ENCODE data around the gene PRDX1. TPM values are rescaled to one million over a fixed set of nuclear protein-coding genes. Genes with fewer than 3 reads are reported as not detected.

The PRDX1 gene
- total and polyA plus RNA-seq, 2 of the 8 experiments (the other 6 are each of a cell fraction or from before 2014, with no cell fraction given): 1,165 to 1,418 TPM

GRCh38 chr1:45465277-45465676 is 56.4 kb downstream of the PRDX1 start (continued):
- no peak for TF ChIP-seq EZH2 (IDR thresholded peaks at IDR 0.05; ENCODE audit: low read depth, low read length, severe bottlenecking)
- no peak for TF ChIP-seq POLR2AphosphoS5 (IDR thresholded peaks at IDR 0.05; ENCODE audit: low read depth, low read length)
- no peak for TF ChIP-seq RAD21 (IDR thresholded peaks at IDR 0.05 in 1 of 2, conservative IDR thresholded peaks at IDR 0.05 in 1 of 2; ENCODE audit: low read depth in 2 of 2, low read length in 2 of 2)
- no peak for TF ChIP-seq POLR2A (IDR thresholded peaks at IDR 0.05; ENCODE audit: control extremely low read depth in 1 of 2, low read depth in 2 of 2, low read length in 2 of 2)
- no peak for TF ChIP-seq RFX5 (IDR thresholded peaks at IDR 0.05; ENCODE audit: borderline replicate concordance, low read depth, low read length)
- TF ChIP-seq PHF8 (conservative IDR thresholded peaks at IDR 0.05; ENCODE audit: low read depth, low read length): no peak
- no peak for TF ChIP-seq TAF7 (optimal IDR thresholded peaks at IDR 0.05; ENCODE audit: borderline replicate concordance, low read depth, low read length)
- no peak for TF ChIP-seq SUZ12 (IDR thresholded peaks at IDR 0.05; ENCODE audit: low read length)
- TF ChIP-seq SIX5 (IDR thresholded peaks at IDR 0.05; ENCODE audit: low read depth, low read length): no peak
- TF ChIP-seq BRCA1 (IDR thresholded peaks at IDR 0.05; ENCODE audit: low read depth, low read length): no peak
- TF ChIP-seq SP1 (IDR thresholded peaks at IDR 0.05; ENCODE audit: low read depth, low read length): no peak
- TF ChIP-seq SIRT6 (IDR thresholded peaks at IDR 0.05; ENCODE audit: low read length): no peak
- TF ChIP-seq CBX8 (IDR thresholded peaks at IDR 0.05; ENCODE audit: borderline replicate concordance, low read depth, low read length): no peak

Other genes starting within 250 kb of the PRDX1 start
- gene HPDL, start 195.0 kb downstream of the PRDX1 start, total RNA-seq (2021; fragmentation: NEBNext Ultra II Directional; extraction: Animal tissue kit (Norgen Biotek cat#: 25700)): 58.5 and 60.6 TPM in 2 replicates
- gene HPDL, start 195.0 kb downstream of the PRDX1 start, polyA plus RNA-seq (2011; rRNA removed): 62.7 and 100 TPM in 2 replicates
- gene TOE1, start 181.7 kb downstream of the PRDX1 start, total RNA-seq (2021; fragmentation: NEBNext Ultra II Directional; extraction: Animal tissue kit (Norgen Biotek cat#: 25700)): 14.5 and 15.2 TPM in 2 replicates
- 23.6 and 25.8 TPM in 2 replicates for gene TOE1, start 181.7 kb downstream of the PRDX1 start, polyA plus RNA-seq (2011; rRNA removed)
- 51.9 TPM in 2 replicates for gene MUTYH, start 181.4 kb downstream of the PRDX1 start, total RNA-seq (2021; fragmentation: NEBNext Ultra II Directional; extraction: Animal tissue kit (Norgen Biotek cat#: 25700))
- gene MUTYH, start 181.4 kb downstream of the PRDX1 start, polyA plus RNA-seq (2011; rRNA removed): 65.7 and 86.4 TPM in 2 replicates
- 10.9 and 12.6 TPM in 2 replicates for gene TESK2, start 30.7 kb downstream of the PRDX1 start, total RNA-seq (2021; fragmentation: NEBNext Ultra II Directional; extraction: Animal tissue kit (Norgen Biotek cat#: 25700))
- 10.0 and 10.8 TPM in 2 replicates for gene TESK2, start 30.7 kb downstream of the PRDX1 start, polyA plus RNA-seq (2011; rRNA removed)
- 3.7 and 3.8 TPM in 2 replicates for gene CCDC163, start 21.8 kb downstream of the PRDX1 start, total RNA-seq (2021; fragmentation: NEBNext Ultra II Directional; extraction: Animal tissue kit (Norgen Biotek cat#: 25700))
- gene CCDC163, start 21.8 kb downstream of the PRDX1 start, polyA plus RNA-seq (2011; rRNA removed): 5.0 and 6.0 TPM in 2 replicates
- gene MMACHC, start 21.6 kb downstream of the PRDX1 start, total RNA-seq (2021; fragmentation: NEBNext Ultra II Directional; extraction: Animal tissue kit (Norgen Biotek cat#: 25700)): 7.3 and 9.8 TPM in 2 replicates
- gene MMACHC, start 21.6 kb downstream of the PRDX1 start, polyA plus RNA-seq (2011; rRNA removed): 11.1 and 11.2 TPM in 2 replicates
- 334 and 344 TPM in 2 replicates for gene AKR1A1, start 28.9 kb upstream of the PRDX1 start, total RNA-seq (2021; fragmentation: NEBNext Ultra II Directional; extraction: Animal tissue kit (Norgen Biotek cat#: 25700))
- 399 and 435 TPM in 2 replicates for gene AKR1A1, start 28.9 kb upstream of the PRDX1 start, polyA plus RNA-seq (2011; rRNA removed)
- 629 and 647 TPM in 2 replicates for gene NASP, start 62.2 kb upstream of the PRDX1 start, total RNA-seq (2021; fragmentation: NEBNext Ultra II Directional; extraction: Animal tissue kit (Norgen Biotek cat#: 25700))
- 263 and 356 TPM in 2 replicates for gene NASP, start 62.2 kb upstream of the PRDX1 start, polyA plus RNA-seq (2011; rRNA removed)
- 1.9 and 2.0 TPM in 2 replicates for gene CCDC17, start 102.2 kb upstream of the PRDX1 start, total RNA-seq (2021; fragmentation: NEBNext Ultra II Directional; extraction: Animal tissue kit (Norgen Biotek cat#: 25700))
- gene CCDC17, start 102.2 kb upstream of the PRDX1 start, polyA plus RNA-seq (2011; rRNA removed): 0.95 and 1.2 TPM in 2 replicates
- 119 and 126 TPM in 2 replicates for gene GPBP1L1, start 164.6 kb upstream of the PRDX1 start, total RNA-seq (2021; fragmentation: NEBNext Ultra II Directional; extraction: Animal tissue kit (Norgen Biotek cat#: 25700))
- 46.6 and 70.1 TPM in 2 replicates for gene GPBP1L1, start 164.6 kb upstream of the PRDX1 start, polyA plus RNA-seq (2011; rRNA removed)
- gene TMEM69, start 166.3 kb upstream of the PRDX1 start, total RNA-seq (2021; fragmentation: NEBNext Ultra II Directional; extraction: Animal tissue kit (Norgen Biotek cat#: 25700)): 39.0 and 44.4 TPM in 2 replicates
- gene TMEM69, start 166.3 kb upstream of the PRDX1 start, polyA plus RNA-seq (2011; rRNA removed): 53.6 and 123 TPM in 2 replicates
- 4.2 and 5.6 TPM in 2 replicates for gene IPP, start 228.8 kb upstream of the PRDX1 start, total RNA-seq (2021; fragmentation: NEBNext Ultra II Directional; extraction: Animal tissue kit (Norgen Biotek cat#: 25700))
- gene IPP, start 228.8 kb upstream of the PRDX1 start, polyA plus RNA-seq (2011; rRNA removed): 0.80 and 1.4 TPM in 2 replicates

Data from H1 (cell line).